GM12872 (cell line): ENCODE results near the gene VSTM2B.
A peak's percentile ranks its signal among the peaks of the same experiment; 100 is the strongest.

Experiments used
- CTCF ChIP-seq: IDR thresholded peaks from 3 replicates; pipeline ENCODE4 v1.5.1; 2011; ENCODE audit warnings: low read depth, mild to moderate bottlenecking, low read length, moderate library complexity; ENCODE audit not compliant: insufficient read depth

Gene VSTM2B

GRCh38 chr19:29610213-29610573 lies 84.4 kb downstream of the VSTM2B start:
- no peak for TF ChIP-seq CTCF

- peak; percentile 88 for TF ChIP-seq CTCF
Observed at GRCh38 chr19:29610574-29611271, 84.9 kb downstream of the VSTM2B start.

- no peak for TF ChIP-seq CTCF
Observed at GRCh38 chr19:29612121-29612520, 86.3 kb downstream of the VSTM2B start.

GRCh38 chr19:29612801-29613595 lies 87.2 kb downstream of the VSTM2B start:
- no peak for TF ChIP-seq CTCF

GRCh38 chr19:29614046-29614445 lies 88.3 kb downstream of the VSTM2B start:
- no peak for TF ChIP-seq CTCF
